ENCODE results near the gene TLCD5.

TLCD5 gene

DNA sequence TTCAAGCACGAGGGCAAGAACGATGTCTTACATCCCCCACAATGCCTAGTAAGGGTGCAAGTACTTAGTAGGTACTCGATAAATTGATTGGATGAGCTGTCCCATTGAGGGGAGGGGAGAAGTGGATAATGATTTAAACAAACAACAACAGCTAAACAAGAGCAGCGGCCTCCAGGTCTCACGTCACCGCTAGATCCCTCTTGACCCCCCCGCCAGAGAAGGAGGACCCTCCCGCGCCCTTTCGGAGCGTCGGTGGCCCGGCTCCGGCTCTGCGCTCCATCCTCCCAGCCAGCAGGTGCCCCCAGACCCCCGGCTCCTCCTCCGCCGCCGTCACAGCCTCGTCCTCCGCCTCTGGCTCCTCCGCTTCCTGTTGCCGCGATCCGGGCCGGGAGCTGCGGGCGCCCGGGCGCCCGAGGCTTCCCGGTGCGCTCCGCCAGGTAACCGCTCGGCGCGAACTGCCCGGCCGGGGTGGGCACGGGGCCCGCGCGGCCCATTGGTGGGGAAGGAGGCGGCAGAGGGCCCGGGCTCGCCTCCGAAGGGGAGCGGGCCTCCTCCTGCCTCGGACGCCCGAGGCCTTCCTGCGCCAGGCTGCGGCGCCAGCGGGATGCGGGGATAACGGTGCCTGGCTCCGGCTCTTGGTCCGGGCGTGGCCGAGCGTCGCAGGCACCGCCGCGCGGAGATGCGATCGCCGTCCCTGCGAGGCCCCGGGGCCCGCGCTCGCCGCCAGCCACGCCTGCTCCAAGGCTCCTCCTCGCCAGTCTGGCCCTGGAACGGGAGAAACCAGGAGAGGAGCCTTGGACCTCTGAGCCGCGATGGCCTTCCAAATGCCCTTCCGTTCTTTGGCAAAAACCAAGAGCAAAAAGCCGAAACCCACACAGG is at the start of gene TLCD5:
Gene TLCD5 (plus strand): TSS at position 368 of the 879 bp plus-strand sequence. CDS start 2,143 bp downstream, outside the sequence.
- DNase-seq = peak; percentile 27

GRCh38 chr11:120279502-120279901 is 45.6 kb upstream of the TLCD5 start:
- DNase-seq = no peak

DNA sequence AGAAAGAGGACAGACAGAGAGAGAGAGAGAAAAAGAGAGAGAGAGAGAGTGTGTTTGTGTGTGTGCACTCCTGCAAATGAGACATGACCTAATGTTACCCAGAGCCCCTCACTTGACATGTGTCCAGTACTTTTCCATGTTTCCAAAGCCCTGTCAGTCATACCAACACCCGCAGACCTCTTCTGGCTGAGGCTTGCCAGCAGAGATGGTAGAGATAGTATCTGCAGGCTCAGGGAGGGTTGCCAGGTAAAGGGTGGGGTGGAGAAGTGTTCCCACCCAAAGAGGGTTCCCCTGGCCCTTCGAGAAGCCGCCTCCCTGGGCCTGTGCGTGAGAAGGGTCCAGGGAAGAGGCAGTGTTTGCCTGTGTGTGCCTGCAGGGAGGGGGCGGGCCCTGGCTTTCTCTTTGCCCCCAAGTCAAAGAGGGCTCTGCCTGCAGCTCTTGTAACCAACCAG is 44.5 kb upstream of the TLCD5 start:
- DNase-seq = no peak

- no peak for DNase-seq
These were observed 43.8 kb upstream of the TLCD5 start for GRCh38 chr11:120281143-120281795.

- no peak for DNase-seq
These were observed 42.0 kb upstream of the TLCD5 start for GRCh38 chr11:120283124-120283523.

GRCh38 chr11:120284272-120284671 is 40.8 kb upstream of the TLCD5 start:
- no peak for DNase-seq

- no peak for DNase-seq
These were observed 39.8 kb upstream of the TLCD5 start for GRCh38 chr11:120285256-120285655.

DNA sequence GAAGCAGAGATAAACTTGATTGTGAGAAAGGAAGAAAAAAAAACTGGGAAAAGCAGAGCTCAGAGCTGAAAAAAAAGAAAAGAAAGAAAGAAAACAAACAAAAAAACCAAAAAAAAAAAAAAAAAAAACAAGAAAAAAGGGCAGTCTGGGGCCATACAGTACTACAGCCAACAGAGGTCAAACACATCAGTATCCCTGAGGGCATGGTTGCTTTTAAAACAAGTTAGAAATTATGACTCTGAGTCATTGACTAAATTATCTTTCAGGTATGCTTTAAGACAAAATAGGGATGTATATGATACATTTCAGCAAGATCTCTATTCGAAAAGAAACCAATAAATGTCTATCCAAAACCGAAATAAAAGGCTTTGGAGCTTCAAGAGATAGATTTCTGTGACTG is 37.1 kb upstream of the TLCD5 start:
- DNase-seq = no peak

DNA sequence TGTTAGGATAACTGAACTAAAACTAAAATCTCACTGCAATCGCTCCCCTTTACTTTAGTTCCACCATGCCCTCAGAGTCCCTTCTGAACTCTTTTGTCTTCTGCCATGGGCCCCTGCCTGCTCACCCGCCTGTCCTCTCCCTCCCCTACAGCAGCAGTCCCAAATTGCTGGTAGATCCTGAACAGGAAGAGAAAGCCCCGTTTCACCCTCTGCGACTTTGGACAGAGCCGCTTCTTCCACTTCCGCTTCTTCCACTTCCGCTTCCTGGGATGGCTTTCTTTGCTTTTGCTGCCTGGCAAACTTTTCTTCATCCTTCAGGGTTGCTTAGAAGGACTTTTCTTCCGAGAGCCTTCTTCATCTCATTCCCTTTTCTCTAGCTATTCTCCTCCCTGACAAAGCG is 35.7 kb upstream of the TLCD5 start:
- no peak for DNase-seq

DNA sequence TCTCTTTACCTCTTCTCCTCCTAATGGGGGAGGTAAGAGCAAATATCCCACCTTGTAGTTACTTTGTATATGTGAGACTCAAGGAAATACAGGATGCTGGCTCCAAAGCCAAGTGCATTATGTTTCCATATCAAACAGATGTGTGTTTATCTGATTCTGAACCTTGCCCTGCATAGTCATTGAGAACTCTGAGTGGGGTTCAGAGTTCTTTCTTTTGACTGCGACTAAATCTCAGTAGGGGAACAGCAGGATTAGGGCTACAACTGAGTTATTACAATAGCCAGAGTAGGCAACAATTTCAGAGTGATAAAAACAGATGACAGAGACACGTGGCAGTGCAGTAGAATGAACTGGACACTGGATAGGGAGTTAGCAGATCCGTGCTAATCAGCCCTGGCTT is 34.1 kb upstream of the TLCD5 start:
- DNase-seq = no peak

DNA sequence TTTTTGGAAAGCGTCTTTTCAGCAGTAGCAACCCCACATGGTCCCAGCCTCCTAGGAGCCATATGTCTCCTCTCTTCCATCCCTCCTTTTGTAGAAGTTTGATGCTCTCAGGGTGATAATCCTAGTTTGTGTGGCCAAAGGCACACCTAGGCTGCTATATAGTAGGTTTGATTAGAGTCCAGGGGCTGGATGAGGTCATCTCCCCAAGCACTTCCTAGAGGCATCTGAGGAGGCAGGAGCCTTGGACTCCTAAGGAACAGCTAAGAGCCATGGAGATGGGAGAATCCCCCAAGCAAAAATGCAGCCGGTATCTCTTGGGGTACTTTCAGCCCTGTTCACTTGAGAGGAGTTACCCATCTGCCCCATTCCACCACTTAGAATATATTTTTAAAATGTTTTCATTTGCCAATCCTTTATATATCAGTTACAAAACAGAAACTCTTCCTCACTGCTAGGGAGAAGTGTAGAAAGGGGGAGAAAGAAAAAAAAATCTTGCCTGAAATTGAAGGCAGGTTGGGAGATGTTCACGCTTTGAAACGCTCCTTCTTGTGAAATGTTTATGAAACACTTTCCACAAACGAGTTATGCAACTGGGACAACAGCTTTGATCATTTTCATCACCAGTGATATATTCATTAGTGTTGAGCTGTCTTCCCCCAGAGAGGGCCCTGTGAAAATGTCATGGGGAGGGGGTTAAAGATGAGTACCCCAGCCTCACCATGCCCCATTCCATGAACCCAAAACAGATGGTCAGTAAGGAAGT is 31.9 kb upstream of the TLCD5 start:
- DNase-seq = no peak

DNA sequence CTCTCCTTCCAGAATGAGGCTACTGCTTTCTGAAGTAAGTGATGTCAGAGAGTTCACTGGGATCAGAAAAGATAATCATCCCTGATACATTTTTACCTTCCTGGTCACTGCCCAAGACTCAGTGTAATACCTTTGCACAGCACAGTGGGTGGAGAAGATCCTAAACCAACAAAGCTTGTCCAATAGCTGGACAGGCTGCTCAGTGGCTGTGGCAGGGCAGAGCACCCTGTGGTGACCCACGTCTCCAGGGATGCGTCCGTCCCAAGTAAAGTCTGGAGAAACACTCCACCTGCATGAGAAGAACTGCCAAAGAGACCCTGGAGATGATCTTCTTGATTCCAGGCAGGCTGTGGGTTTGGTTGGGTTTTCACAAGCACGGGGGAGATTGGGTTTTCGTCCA is 31.0 kb upstream of the TLCD5 start:
- no peak for DNase-seq

- DNase-seq = no peak
These were observed 30.0 kb upstream of the TLCD5 start for GRCh38 chr11:120295099-120295498.

DNA sequence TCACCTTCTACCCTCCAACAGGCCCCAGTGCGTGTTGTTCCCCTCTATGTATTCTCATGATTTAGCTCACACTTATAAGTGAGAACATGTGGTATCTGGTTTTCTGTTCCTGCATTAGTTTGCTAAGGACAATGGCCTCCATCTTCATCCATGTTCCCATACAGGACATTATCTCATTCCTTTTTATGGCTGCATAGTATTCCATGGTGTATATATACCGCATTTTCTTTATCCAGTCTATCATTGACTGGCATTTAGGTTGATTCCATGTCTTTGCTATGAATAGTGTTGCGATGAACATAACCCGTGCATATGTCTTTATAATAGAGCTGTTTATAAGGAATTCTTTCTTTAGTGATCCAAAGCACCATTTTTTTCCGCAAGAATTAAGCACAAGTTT is 28.5 kb upstream of the TLCD5 start:
- no peak for DNase-seq

DNA sequence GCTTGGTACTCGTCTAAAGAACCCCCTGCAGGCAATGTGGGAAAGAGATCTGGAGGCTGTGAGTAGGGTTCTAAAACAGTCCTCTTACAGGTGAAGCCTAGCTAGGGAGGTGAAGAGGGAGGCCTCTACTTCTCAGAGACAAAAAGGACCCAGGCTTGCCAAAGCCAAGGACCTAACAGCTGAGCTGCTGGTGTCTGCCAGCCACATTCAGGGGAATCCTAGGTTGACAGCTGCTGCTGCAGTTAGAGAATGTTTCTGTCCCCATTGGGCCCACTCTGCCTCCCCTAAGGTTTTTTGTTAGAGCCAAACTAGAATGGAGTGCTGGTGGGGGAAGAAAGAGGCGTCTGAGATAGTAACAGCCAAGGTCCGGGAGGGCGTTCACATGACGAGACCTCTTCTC is 26.6 kb upstream of the TLCD5 start:
- DNase-seq = no peak

GRCh38 chr11:120302001-120302805 is 22.9 kb upstream of the TLCD5 start:
- DNase-seq = no peak

- DNase-seq = peak; percentile 53
These were observed 22.0 kb upstream of the TLCD5 start for GRCh38 chr11:120303004-120303637.

DNA sequence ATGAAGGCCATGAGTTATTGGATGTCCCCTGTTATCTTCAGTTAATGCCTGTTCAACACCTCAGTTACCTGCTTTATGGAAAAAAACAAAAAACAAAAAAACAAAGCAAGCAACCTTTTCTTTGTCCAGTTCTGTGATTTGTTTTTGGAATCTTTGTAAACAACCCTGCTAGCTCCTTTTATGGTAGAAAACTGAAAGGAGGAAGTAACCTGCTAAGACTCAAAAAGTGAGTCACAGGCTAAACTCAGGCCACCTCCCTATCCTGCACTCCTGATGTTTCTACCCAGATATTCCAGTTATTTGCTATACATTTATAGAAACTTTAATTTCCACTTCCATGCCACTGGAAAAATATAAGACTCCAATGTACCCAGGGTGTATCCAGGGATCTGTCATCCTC is 20.6 kb upstream of the TLCD5 start:
- no peak for DNase-seq

DNA sequence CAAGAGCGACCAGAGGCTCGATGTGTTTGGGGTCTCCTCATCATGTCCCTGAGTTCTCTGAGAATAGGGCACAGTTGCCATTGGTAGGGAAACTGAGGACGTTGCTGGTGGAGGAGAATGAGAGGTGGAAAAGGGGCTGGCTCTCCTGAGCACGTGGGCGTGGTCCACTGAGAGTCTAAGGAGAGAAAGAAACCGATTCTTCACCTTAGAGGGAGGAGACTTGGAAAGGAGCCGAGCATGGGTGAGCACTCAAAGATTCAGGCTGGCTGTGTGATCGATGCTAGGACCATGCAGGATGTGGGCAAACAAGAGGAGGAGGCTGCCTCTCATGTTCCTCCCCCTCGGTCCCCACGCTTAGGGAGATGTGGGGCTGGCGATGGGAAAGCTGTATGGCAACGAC is 19.8 kb upstream of the TLCD5 start:
- no peak for DNase-seq

GRCh38 chr11:120306519-120307242 is 18.4 kb upstream of the TLCD5 start:
- DNase-seq = no peak

DNA sequence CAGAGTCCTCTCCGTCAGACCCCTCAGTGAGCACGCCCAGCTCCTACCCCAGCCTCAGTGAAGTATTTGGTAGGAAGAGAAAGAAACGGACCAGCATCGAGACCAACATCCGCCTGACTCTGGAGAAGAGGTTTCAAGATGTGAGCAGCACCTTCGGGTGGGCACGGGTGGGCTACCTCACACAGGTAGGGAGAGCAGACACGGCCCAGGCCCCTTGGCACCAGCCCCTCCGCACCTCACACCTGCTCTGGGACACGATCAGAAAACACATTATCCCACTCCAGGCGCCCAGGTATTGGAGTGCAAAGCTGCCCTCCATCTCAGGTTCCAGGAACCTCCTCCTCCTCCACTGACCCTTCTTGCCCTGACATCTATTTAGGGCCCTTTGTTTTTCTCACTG is 17.6 kb upstream of the TLCD5 start:
- DNase-seq = no peak

DNA sequence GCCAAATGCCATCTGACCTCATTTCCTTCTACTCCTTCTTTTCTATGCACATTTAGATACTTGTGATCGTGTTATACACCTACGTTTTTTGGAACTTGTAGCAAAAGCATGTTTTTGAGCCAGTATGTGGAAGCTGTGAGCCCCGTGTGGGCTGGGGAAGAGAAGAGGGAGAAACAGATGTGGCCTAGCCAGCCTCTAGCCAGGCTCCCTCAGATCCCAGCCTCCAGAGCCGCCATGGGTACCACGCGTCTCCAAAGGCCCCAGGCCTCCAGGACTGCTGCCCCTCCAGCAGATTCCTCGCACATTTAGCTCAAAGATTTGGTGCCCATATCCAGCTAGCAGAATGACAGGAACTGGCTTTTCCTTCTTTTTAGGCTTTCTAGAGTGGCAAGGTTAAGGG is 17.0 kb upstream of the TLCD5 start:
- DNase-seq = no peak
